Measurements from ENCODE around the gene CNTNAP1. TPM values are rescaled to one million over a fixed set of nuclear protein-coding genes. Genes with fewer than 3 reads are reported as not detected.

The CNTNAP1 gene
- total RNA-seq, 1 experiment from 2014 or later: 5.6 TPM

- intact Hi-C loops (cut with micrococcal nuclease; ENCODE audit: unreplicated experiment): no loop called here
- peaks cover 18% of the 10 kb centered on the region for H3K4me1 ChIP-seq (ENCODE audit: insufficient read depth, low read length, poor library complexity, severe bottlenecking)
- POLR2A ChIA-PET (ENCODE audit: low non-redundant PET): interaction anchor here (0.7 kb wide), 1 partner anchor 16 kb away, joined by 13 read pairs; no protein-coding TSS in a partner anchor
- H3K4me3 ChIP-seq (ENCODE audit: low read depth, low read length, poor library complexity, severe bottlenecking): peak overlapping the region; percentile 52
- H3K9me3 ChIP-seq (ENCODE audit: low read depth, low read length, poor library complexity, severe bottlenecking): no peaks in the 10 kb centered on the region
- BruUV-seq (replicated peaks): no TSS peak
- H3K27ac ChIP-seq (ENCODE audit: low read depth, low read length, poor library complexity, severe bottlenecking): no peak overlapping the region
- DNase-seq (ENCODE audit: low spot score): no peak
- TF ChIP-seq CTCF (conservative IDR thresholded peaks at IDR 0.05; ENCODE audit: low read depth, low read length) (no peak), EZH2 (IDR thresholded peaks at IDR 0.05; ENCODE audit: borderline replicate concordance, low read depth, low read length, poor library complexity, severe bottlenecking) (no peak)
- no peaks in the 10 kb centered on the region for H3K27me3 ChIP-seq (replicated peaks; ENCODE audit: insufficient read depth, low read depth, low read length, poor library complexity)
- CTCF ChIA-PET: interaction anchor here (0.6 to 2.0 kb wide), 2 partner anchors 105 to 1488 kb away, joined by 9 to 17 read pairs; partner anchors contain the start of gene PSMC3IP
- H3K36me3 ChIP-seq (ENCODE audit: insufficient read depth, low read length, poor library complexity, severe bottlenecking): no peaks in the 10 kb centered on the region
Measured at GRCh38 chr17:42683407-42684034, 1.2 kb downstream of the CNTNAP1 start.

- Histone ChIP-seq H3K4me3 (ENCODE audit: low read depth, low read length, poor library complexity, severe bottlenecking) (no peak overlapping the region), H3K9me3 (ENCODE audit: low read depth, low read length, poor library complexity, severe bottlenecking) (no peaks in the 10 kb centered on the region), H3K4me1 (ENCODE audit: insufficient read depth, low read length, poor library complexity, severe bottlenecking) (peaks cover 14% of the 10 kb centered on the region), H3K36me3 (ENCODE audit: insufficient read depth, low read length, poor library complexity, severe bottlenecking) (no peaks in the 10 kb centered on the region), H3K27me3 (replicated peaks; ENCODE audit: insufficient read depth, low read depth, low read length, poor library complexity) (no peaks in the 10 kb centered on the region), H3K27ac (ENCODE audit: low read depth, low read length, poor library complexity, severe bottlenecking) (no peak overlapping the region)
- POLR2A ChIA-PET (ENCODE audit: low non-redundant PET): no interaction called here
- no TSS peak for BruUV-seq (replicated peaks)
- TF ChIP-seq EZH2 (IDR thresholded peaks at IDR 0.05; ENCODE audit: borderline replicate concordance, low read depth, low read length, poor library complexity, severe bottlenecking): no peak
- no peak for TF ChIP-seq CTCF (conservative IDR thresholded peaks at IDR 0.05; ENCODE audit: low read depth, low read length)
- CTCF ChIA-PET: no interaction called here
- no peak for DNase-seq (ENCODE audit: low spot score)
- intact Hi-C loops (cut with micrococcal nuclease; ENCODE audit: unreplicated experiment): no loop called here
Measured at GRCh38 chr17:42684929-42685556, 2.7 kb downstream of the CNTNAP1 start.

DNA sequence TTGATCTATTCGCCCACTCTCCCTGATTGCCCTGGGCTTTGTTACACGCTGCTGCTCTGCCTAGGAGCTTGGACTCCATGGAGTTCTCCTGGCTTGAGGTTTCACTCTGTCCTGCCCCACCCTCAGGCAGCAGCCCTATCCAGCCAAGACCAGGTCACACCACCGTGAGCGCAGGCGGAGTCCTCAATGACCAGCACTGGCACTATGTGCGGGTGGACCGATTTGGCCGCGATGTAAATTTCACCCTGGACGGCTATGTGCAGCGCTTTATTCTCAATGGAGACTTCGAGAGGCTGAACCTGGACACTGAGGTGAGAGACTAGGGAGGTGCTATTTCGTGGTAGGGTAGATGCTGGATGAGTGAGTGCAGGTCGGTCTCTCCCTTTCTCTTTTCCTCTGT is 3.5 kb downstream of the CNTNAP1 start:
- Histone ChIP-seq H3K27ac (ENCODE audit: low read depth, low read length, poor library complexity, severe bottlenecking) (no peak overlapping the region), H3K36me3 (ENCODE audit: insufficient read depth, low read length, poor library complexity, severe bottlenecking) (no peaks in the 10 kb centered on the region), H3K4me1 (ENCODE audit: insufficient read depth, low read length, poor library complexity, severe bottlenecking) (peaks cover 14% of the 10 kb centered on the region), H3K4me3 (ENCODE audit: low read depth, low read length, poor library complexity, severe bottlenecking) (no peak overlapping the region), H3K9me3 (ENCODE audit: low read depth, low read length, poor library complexity, severe bottlenecking) (no peaks in the 10 kb centered on the region), H3K27me3 (replicated peaks; ENCODE audit: insufficient read depth, low read depth, low read length, poor library complexity) (no peaks in the 10 kb centered on the region)
- ChIA-PET CTCF (no interaction called here), POLR2A (ENCODE audit: low non-redundant PET) (no interaction called here)
- BruUV-seq (replicated peaks): no TSS peak
- TF ChIP-seq CTCF (conservative IDR thresholded peaks at IDR 0.05; ENCODE audit: low read depth, low read length) (no peak), EZH2 (IDR thresholded peaks at IDR 0.05; ENCODE audit: borderline replicate concordance, low read depth, low read length, poor library complexity, severe bottlenecking) (no peak)
- intact Hi-C loops (cut with micrococcal nuclease; ENCODE audit: unreplicated experiment): no loop called here
- no peak for DNase-seq (ENCODE audit: low spot score)

All from A673 (cell line).